AG04450 (cell line): ENCODE data around the gene HTR5A. TPM values are rescaled to one million over a fixed set of nuclear protein-coding genes. Genes with fewer than 3 reads are reported as not detected.

Experiments used
- CTCF ChIA-PET: fragments of 300-600, 350-600 bp; formaldehyde crosslinking; extraction: SDS; loops from one replicate; lab custom pipeline; 2022; ENCODE audit warnings: antibody characterized with exemption, inconsistent platforms; lab: Charles Lee
- POLR2A ChIA-PET: fragments of 350-600 bp; formaldehyde crosslinking; extraction: SDS; loops from one replicate; lab custom pipeline; 2021; ENCODE audit warnings: antibody characterized with exemption, inconsistent platforms; lab: Yijun Ruan, JAX
- DNase-seq: peaks from one replicate; pipeline ENCODE4 v3.0.0-alpha.2; 2011; ENCODE audit warnings: low read depth, low spot score
- H3K27ac ChIP-seq: one replicate; pipeline ENCODE4 v1.5.1; 2012; ENCODE audit warnings: low read depth, low read length, control low read depth
- H3K27me3 ChIP-seq: one replicate; pipeline ENCODE4 v1.6.0; 2012; ENCODE audit warnings: low read length; ENCODE audit not compliant: control insufficient read depth, insufficient read depth
- H3K4me3 ChIP-seq: 2 replicates; pipeline ENCODE4 v1.5.1; 2011; ENCODE audit warnings: mild to moderate bottlenecking, low read depth, low read length, control low read depth
- H3K9me3 ChIP-seq: 2 replicates; pipeline ENCODE4 v1.5.1; 2012; ENCODE audit warnings: low read length; ENCODE audit not compliant: control insufficient read depth, insufficient read depth
- polyA plus RNA-seq: library from polyadenylated mRNA; depleted of rRNA; stranded (reverse); fragments of >200 nt; gene quantifications from 2 replicates; pipeline ENCODE4 v1.2.3, GENCODE V29; 2011
- TF ChIP-seq, protein P1 (sequence below): IDR thresholded peaks from 2 replicates; pipeline ENCODE4 v1.5.1; 2011; ENCODE audit warnings: low read depth, low read length, control low read depth, inconsistent platforms

The HTR5A gene
- polyA plus RNA-seq, 1 experiment = not detected

DNA sequence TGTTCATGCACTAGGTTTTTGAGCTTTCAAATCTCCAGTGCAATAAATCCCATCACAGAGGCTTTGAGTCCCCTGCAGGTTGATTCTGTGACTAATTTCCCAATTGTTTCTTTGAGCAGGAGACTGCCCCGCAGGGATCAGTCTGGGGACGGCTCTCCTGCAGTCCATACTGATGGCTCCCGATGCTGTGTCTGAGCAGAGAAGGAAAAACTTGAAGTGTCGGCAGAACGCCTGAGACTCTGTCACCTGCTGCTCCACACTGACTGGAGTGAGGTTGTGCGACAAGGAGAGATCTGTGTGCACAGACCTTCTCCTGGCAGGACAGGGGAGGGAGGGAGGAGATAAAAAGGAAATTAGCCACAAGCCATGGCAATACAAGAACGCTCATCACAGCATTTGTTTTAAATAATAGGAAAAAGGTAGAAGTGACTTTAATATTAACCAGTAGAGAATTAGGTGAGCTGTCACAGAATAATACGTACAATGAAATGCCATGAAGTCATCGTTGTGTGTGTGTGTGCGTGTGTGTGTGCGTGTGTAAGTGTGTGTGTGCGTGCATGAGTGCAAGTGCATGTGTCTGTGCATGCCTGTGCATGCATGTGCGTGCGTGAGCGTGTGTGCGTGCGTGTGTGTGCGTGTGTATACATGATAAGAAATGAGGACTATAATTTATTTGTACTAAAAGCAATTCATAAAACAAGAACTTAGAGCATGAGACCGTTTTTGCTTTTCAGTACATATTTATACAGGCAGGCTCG, 38.2 kb downstream of the HTR5A start:
- Histone ChIP-seq H3K9me3 (no peaks in the 10 kb centered on the region), H3K4me3 (no peak overlapping the region), H3K27me3 (peaks cover 2% of the 10 kb centered on the region), H3K27ac (no peak overlapping the region)
- ChIA-PET POLR2A (no interaction called here), CTCF (interaction anchor here (1.0 kb wide), 1 partner anchor 237 kb away, joined by 3 read pairs; no protein-coding TSS in a partner anchor)
- TF ChIP-seq, protein P1, sequence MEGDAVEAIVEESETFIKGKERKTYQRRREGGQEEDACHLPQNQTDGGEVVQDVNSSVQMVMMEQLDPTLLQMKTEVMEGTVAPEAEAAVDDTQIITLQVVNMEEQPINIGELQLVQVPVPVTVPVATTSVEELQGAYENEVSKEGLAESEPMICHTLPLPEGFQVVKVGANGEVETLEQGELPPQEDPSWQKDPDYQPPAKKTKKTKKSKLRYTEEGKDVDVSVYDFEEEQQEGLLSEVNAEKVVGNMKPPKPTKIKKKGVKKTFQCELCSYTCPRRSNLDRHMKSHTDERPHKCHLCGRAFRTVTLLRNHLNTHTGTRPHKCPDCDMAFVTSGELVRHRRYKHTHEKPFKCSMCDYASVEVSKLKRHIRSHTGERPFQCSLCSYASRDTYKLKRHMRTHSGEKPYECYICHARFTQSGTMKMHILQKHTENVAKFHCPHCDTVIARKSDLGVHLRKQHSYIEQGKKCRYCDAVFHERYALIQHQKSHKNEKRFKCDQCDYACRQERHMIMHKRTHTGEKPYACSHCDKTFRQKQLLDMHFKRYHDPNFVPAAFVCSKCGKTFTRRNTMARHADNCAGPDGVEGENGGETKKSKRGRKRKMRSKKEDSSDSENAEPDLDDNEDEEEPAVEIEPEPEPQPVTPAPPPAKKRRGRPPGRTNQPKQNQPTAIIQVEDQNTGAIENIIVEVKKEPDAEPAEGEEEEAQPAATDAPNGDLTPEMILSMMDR = no peak
- no peak for DNase-seq

DNA sequence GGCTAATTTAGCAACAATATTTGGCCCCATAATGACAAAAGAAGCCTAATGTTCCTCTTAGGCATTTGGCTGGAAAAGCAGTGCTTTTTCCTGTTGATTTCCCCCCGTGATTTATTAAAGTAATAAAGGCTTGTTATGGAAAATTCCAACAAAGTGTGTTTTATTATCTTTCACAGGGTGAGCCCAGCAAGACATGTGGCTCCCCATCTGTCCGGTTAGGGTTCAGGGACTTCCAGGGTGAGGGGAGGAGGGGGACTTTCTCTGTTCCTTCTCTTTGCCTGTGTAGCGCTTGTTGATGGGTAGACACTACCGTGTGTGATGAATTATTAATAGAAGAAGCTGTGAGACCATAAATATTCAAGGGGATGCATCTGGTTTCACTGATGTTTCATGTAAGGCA, 39.0 kb downstream of the HTR5A start:
- TF ChIP-seq, protein P1 = no peak
- Histone ChIP-seq H3K4me3 (no peak overlapping the region), H3K27me3 (peaks cover 2% of the 10 kb centered on the region), H3K9me3 (no peaks in the 10 kb centered on the region), H3K27ac (no peak overlapping the region)
- ChIA-PET CTCF (interaction anchor here (1.0 kb wide), 1 partner anchor 236 kb away, joined by 3 read pairs; no protein-coding TSS in a partner anchor), POLR2A (no interaction called here)
- no peak for DNase-seq

DNA sequence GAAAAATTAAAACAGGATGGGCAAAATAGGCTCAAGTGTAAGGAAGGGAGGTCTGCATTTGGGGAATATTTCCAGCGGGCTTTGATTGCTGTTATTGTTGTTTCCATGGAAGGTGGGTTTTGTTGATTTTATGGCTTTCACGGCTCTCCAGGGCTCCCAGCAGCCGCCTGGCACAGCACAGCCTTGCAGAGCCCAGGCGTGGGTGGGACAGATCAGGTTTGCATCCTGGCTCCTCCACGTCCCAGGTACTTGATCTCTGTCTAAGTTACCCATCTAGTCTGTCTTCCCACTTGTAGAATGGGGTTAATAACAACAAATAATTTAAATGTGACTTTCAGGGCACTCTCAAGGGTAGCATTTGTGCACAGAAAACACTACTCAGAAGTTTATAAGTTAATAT, 45.2 kb downstream of the HTR5A start:
- H3K9me3 ChIP-seq = peaks cover 2% of the 10 kb centered on the region; the same call in 1 of the 2 replicates
- TF ChIP-seq, protein P1 = no peak
- no peak overlapping the region for H3K4me3 ChIP-seq
- POLR2A ChIA-PET = no interaction called here
- H3K27me3 ChIP-seq = no peaks in the 10 kb centered on the region
- no peak for DNase-seq
- CTCF ChIA-PET = interaction anchor here (0.6 kb wide), 1 partner anchor 275 kb away, joined by 7 read pairs; no protein-coding TSS in a partner anchor
- no peak overlapping the region for H3K27ac ChIP-seq

DNA sequence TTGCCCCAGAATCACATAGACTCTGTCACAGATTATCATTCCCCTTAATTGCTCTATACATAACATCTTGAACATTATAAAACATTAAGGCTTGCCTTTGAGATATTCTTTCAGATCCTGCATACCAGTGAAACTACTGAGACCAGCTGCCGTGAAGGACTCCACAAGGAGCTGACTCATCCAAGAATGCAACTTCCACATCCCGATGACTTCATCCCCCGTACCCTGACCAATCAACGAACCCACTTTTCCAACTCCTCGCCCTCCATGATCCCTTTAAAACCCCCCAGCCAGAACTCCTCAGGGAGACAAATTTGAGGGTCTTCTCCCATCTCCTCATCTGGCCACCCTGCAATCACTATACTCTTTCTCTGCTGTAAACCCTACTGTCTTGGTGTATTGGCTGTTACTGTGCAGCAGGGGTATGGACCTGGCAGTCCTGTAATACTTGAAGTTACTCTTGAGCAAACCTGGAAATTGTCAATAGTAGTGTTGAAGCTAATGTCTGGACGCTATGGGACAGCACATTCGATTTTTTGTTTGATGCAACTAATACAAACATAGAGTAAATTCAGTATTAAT, 49.8 kb downstream of the HTR5A start:
- TF ChIP-seq, protein P1 = no peak
- no peak overlapping the region for H3K4me3 ChIP-seq
- peaks cover 8% of the 10 kb centered on the region for H3K9me3 ChIP-seq
- ChIA-PET CTCF (no interaction called here), POLR2A (no interaction called here)
- H3K27ac ChIP-seq = no peak overlapping the region
- DNase-seq = no peak
- no peaks in the 10 kb centered on the region for H3K27me3 ChIP-seq

DNA sequence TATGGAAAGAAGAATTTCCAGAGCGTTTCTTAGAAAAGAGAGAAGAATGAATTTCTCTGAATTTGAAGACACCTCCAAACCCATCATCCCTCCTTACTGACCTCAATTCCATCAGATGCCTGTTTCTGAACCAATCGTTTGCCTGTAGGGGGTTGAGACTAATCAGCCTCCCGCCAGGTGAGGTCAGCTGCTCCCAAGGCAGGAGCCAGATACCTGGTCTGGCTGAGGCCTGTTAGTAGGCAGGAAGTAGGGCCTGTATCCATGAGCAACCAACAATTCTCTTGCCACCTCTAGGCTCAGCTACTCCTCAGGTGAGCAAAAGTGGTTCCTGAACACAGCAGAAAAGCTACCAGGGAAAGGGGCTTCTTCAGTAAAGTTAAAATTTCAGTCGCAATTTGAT, 50.3 kb downstream of the HTR5A start:
- TF ChIP-seq, protein P1 = no peak
- POLR2A ChIA-PET = no interaction called here
- H3K27me3 ChIP-seq = no peaks in the 10 kb centered on the region
- no peak for DNase-seq
- H3K9me3 ChIP-seq = peaks cover 11% of the 10 kb centered on the region
- no peak overlapping the region for H3K4me3 ChIP-seq
- CTCF ChIA-PET = no interaction called here
- no peak overlapping the region for H3K27ac ChIP-seq
